HG03103 (cell line): Measurements from ENCODE around the gene BHLHA15.

ENCODE experiments used
- ATAC-seq: cut with Tn5 transposase; IDR thresholded peaks from one replicate; pipeline ENCODE4 v1.9.1; 2021; ENCODE audit warnings: low read depth; ENCODE audit not compliant: unreplicated experiment

Gene BHLHA15

DNA sequence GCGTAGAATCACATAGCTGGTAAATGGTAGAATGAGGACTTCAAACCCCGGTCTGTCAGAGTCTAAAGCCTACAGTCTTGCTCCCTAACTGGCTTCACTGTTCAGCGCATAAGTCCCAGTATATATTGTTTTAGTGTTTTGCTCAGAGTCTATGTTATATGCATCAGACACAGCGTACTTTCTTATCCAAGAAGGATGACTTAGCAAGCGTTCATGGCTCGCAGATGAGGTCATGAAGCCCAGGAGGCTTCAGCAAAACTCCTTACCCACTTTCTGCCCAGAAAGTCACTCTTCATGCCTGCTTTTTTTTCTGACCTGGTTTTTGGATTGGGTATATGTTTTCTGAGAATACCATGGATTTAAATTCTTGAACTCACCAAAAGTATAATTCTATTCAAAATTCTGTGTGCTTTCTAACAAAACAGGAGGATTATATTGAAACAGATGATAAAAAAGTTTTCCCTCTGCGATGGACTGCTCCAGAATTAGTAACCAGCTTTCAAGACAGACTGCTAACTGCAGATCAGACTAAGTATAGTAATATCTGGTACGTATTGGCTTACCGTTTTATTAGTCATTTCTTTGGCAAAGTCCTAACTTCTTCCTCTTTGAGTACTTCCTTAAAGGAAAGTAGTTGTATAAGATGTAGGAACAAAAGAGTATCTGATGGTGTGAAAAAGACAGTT is 24.6 kb upstream of the BHLHA15 start:
- no peak for ATAC-seq

DNA sequence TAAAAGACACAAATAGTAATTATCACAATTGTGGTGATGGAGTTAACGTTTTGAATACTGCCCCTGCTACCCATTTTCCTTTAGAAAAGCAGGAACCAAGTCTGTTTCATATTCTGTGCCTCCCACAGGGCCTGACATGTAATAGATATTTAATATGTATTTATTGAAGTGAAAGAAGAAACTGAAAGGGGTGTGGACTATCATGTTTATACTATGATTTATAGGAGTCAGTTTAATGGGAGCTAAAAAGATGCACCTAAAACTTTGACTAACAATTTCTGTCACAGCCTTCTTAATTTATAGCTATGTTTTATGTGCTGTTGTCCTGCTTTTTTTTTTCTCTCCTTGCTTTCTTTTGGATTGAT is 24.1 kb upstream of the BHLHA15 start:
- ATAC-seq: no peak

DNA sequence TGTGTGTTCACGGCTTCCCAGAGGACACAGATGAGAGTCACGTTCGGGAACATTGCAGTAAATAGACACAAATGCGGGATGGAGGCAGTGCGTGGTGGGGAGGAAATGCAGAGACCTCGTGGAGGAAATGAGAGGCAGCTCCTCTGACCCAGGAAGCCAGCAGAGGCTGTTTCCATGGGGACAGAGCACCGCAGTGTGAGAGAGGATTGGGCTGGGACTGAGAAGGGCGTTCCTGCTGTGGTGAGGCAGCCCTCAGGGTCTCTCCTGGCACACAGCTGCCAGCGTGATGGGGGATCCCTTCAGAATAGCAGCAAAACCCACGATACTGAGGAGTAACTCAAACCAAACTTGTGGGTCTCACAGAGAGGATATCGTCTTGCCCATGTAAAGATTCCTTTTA is 21.7 kb upstream of the BHLHA15 start:
- ATAC-seq: no peak

GRCh38 chr7:98191668-98192431 is 19.4 kb upstream of the BHLHA15 start:
- no peak for ATAC-seq

GRCh38 chr7:98192781-98193457 is 18.3 kb upstream of the BHLHA15 start:
- no peak for ATAC-seq

GRCh38 chr7:98193474-98194180 is 17.6 kb upstream of the BHLHA15 start:
- no peak for ATAC-seq

DNA sequence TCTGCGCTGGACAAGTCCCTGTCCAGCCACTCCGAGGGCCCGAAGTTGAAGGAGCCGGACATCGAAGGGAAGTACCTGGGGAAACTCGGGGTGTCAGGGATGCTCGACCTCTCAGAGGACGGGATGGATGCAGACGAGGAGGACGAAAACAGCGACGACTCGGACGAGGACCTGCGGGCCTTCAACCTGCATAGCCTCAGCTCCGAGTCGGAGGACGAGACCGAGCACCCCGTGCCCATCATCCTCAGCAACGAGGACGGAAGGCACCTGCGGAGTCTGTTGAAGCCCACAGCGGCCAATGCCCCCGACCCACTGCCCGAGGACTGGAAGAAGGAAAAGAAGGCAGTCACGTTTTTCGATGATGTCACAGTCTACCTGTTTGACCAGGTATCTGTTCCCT is 17.1 kb upstream of the BHLHA15 start:
- no peak for ATAC-seq

DNA sequence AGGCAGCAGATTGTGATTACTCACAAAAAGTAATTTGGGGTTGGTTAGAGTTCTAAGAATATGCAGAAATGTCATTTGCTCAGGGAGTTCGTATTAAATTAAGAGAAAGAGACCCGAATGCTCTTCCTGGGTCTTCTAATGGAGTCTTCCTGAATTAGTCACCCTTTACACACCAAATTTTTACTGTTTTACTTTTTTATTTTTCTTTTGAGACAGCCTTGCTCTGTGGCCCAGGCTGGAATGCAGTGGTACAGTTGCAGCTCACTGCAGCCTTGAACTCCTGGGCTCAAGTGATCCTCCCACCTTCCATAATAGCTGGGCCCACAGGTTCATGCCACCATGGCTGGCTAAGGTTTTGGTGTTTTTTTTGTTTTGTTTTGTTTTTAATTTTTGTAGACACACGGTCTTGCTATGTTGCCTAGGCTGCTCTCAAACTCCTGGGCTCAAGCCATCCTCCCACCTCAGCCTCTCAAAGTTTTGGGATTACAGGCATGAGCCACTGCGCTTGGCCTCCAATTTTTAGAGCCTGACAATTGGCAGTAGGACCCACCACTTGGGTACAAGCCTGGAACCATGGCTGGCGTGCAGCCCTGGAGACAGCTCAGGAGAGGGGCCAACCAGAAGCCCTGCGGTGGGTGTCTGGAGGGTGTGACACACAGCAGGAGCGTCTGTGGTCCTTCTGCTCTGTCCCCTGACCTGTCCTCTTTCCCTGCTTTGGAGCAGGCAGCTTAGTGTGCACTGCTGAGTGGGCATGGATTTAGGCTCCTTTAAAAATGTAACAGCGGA is 16.4 kb upstream of the BHLHA15 start:
- ATAC-seq: no peak

GRCh38 chr7:98196706-98197605 is 14.3 kb upstream of the BHLHA15 start:
- no peak for ATAC-seq

GRCh38 chr7:98199131-98199530 is 12.1 kb upstream of the BHLHA15 start:
- no peak for ATAC-seq

- peak; percentile 40 for ATAC-seq
These were observed 10.9 kb upstream of the BHLHA15 start for GRCh38 chr7:98200364-98200763.

DNA sequence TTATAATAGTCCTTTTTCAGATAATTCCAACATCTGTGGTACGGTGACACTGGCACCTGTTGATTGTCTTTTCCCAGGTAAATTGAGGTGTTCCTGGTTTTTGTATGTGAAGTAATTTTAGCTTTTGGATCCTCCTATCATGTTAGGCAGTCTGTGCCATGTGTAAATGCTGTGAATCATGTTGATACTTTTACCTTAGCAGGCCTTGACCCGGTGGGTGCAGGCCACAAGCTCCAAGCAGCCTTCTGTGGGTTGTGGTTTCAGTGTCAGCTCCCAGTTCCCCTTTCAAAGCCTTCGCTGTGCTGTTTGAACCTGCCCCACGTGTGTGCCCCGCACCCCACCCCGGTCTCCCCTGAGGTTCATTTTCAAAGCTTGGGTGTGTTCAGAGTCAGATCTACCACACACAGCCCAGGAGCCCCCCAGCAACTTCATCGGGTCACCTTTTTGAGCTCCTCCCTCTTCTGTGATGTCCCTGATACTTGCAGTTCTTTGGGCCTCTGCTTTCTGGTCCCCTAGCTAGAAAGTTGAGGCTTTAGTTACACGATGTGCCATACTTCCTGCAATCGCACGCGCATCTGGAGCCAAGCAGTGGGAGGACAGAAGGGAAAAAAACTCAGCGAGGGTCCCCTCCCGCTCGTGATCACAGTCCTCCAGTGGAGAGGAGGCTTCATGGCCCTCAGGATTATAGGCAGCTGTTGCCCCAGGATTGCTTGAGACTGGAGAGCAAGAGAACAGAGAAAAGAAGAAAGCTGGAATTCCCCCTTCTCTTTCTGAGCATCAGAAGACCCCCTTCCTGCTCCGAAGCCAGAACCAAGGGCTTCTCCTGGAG is 8.7 kb upstream of the BHLHA15 start:
- ATAC-seq: peak; percentile 86

DNA sequence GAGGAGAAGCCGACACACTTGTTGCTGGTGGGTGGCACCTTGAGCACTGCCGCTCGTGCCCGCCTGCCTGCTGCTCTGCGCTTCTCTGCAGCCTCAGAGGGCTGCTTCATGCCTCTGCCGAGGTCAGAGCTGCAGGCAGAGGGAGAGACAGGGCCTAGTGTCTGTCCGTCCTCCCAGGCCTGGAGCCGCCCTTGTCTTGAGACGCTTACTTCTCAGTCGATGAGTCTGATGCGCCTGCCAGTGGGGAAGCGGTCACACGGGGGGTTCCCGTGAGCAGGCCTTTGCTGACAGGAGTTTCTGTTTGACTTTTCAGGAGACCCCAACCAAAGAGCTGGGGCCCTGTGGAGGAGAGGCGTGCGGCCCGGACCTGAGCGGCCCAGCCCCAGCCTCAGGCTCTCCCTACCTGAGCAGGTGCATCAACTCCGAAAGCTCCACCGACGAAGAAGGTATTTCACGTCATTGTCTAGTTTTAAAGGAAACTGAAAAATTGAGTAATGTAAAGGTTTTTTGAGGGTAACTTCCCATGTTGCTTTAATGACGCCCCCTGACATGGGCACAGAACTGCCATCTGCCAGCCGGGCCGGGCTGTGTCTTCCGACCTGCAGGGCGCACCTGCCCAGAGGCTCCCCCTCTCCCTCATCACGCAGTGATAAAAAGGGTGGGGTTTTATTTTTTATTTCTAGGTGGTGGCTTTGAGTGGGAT is 7.8 kb upstream of the BHLHA15 start:
- no peak for ATAC-seq

- ATAC-seq: no peak
These were observed 7.2 kb upstream of the BHLHA15 start for GRCh38 chr7:98203964-98204605.

DNA sequence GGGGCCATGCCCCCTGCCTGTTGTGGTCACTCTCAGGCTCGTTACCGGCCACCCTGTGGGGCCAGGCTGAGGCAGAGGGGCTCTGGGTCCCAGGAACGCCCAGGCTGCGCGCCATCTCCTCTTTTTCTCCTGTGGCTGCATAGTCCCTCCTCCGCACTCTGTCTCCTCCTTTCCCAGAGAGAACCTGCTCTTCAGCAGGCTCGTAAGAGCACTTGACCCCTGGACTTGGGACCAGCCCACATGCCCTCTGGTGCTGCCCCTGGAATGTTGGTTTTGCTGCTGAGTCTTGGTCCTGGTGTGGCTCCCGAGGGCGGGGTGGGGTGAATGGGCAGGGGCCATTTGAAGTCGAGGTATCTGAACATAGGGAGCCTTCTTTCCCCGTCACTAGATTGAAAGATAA is 6.6 kb upstream of the BHLHA15 start:
- ATAC-seq: no peak

GRCh38 chr7:98205162-98205845 is 5.9 kb upstream of the BHLHA15 start:
- ATAC-seq: no peak
